Esophagus (tissue), 2 donors: ENCODE measurements around the gene ADAT1. TPM values are rescaled to one million over a fixed set of nuclear protein-coding genes. Genes with fewer than 3 reads are reported as not detected.

Source experiments
- H3K27ac ChIP-seq, 2 donors: one replicate each; pipeline ENCODE4 v1.5.1; 2013; ENCODE audit warnings: low read depth in 2 of 2, mild to moderate bottlenecking in 2 of 2, inconsistent platforms in 1 of 2, low read length in 1 of 2, moderate library complexity in 1 of 2
- H3K27me3 ChIP-seq, 2 donors: one replicate each; pipeline ENCODE4 v1.6.1; 2013; ENCODE audit warnings: low read length in 2 of 2, control low read depth in 1 of 2, mild to moderate bottlenecking in 1 of 2; ENCODE audit not compliant: insufficient read depth in 2 of 2, control insufficient read depth in 1 of 2
- H3K36me3 ChIP-seq, 2 donors: one replicate each; pipeline ENCODE4 v1.6.1; 2013; ENCODE audit warnings: low read length in 1 of 2; ENCODE audit not compliant: control insufficient read depth in 2 of 2, insufficient read depth in 2 of 2
- H3K4me1 ChIP-seq, 2 donors: one replicate each; pipeline ENCODE4 v1.6.1; 2013; ENCODE audit warnings: low read length in 1 of 2; ENCODE audit not compliant: control insufficient read depth in 2 of 2, insufficient read depth in 2 of 2
- H3K4me3 ChIP-seq, 2 donors: one replicate each; pipeline ENCODE4 v1.5.1; 2013; ENCODE audit warnings: low read length in 2 of 2, mild to moderate bottlenecking in 2 of 2, low read depth in 1 of 2, moderate library complexity in 1 of 2
- H3K9me3 ChIP-seq, 2 donors: one replicate each; pipeline ENCODE4 v1.6.1; 2013; ENCODE audit warnings: mild to moderate bottlenecking in 2 of 2, low read depth in 1 of 2, low read length in 1 of 2, moderate library complexity in 1 of 2; ENCODE audit not compliant: control insufficient read depth in 2 of 2, insufficient read depth in 1 of 2
- WGBS, 2 donors: extraction: QIAGEN DNeasy Blood & Tissue Kit; methylation state at CpG; one replicate each; pipeline ENCODE4 v1.1.7; 2013; 5-methylcytosine and 5-hydroxymethylcytosine counted together
- polyA plus RNA-seq, 2 donors: library from polyadenylated mRNA; stranded (reverse); fragments of 200-250 nt; gene quantifications; one replicate each; pipeline ENCODE4 v1.2.3, GENCODE V29; 2013
- donor health status: healthy with polysubstance abuse.
- donor health status: Bipolar disorder and iron deficiency.

Gene ADAT1
- polyA plus RNA-seq, 2 donors, result 8.4 to 10.0 TPM

DNA sequence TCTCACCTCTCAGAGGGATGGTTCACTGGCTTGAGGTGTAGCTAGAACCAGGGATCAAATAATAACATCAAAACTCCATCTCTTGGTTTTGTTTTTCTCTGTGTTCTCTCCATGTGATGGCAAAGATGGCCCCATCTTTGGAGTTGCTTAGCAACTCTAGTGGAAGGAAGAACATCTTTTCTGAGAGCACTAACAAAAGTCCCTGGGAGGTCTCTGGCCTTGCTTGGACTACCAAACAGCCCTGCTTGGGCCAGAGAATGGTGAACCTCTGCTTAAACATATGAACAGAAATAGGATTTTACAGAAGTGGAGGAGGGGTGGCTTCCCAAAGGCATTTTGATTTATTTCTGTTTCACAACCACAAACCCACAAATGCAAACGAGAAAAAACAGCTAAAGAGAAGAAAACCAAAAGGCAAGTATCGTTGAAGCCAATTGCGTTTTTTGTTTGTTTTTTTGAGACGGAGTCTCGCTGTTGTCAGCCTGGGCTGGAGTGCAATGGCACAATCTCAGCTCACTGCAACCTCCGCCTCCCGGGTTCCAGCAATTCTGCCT, 43.7 kb downstream of the ADAT1 start:
- WGBS, 2 donors, result 86 to 87% methylated on average over 7 of the region's 7 CpGs
- Histone ChIP-seq H3K27me3 (no peaks in the 10 kb centered on the region), H3K36me3 (peaks cover 2 to 18% of the 10 kb centered on the region in 2 donors)

GRCh38 chr16:75578725-75579124, 44.4 kb downstream of the ADAT1 start:
- peaks cover 2 to 25% of the 10 kb centered on the region in 2 donors for H3K36me3 ChIP-seq
- WGBS, 2 donors, result 93 to 97% methylated on average over 2 of the region's 2 CpGs
- no peaks in the 10 kb centered on the region for H3K27me3 ChIP-seq
- H3K4me3 ChIP-seq, result no peak overlapping the region
- H3K27ac ChIP-seq, result no peak overlapping the region
- H3K9me3 ChIP-seq, result no peaks in the 10 kb centered on the region
- no peaks in the 10 kb centered on the region for H3K4me1 ChIP-seq

More for the DNA sequence above, 43.7 kb downstream of the ADAT1 start:
- Histone ChIP-seq H3K4me1 (no peaks in the 10 kb centered on the region), H3K4me3 (no peak overlapping the region), H3K27ac (no peak overlapping the region), H3K9me3 (no peaks in the 10 kb centered on the region)

GRCh38 chr16:75578212-75578611, 44.9 kb downstream of the ADAT1 start:
- H3K9me3 ChIP-seq, result no peaks in the 10 kb centered on the region
- H3K27me3 ChIP-seq, result no peaks in the 10 kb centered on the region
- no peaks in the 10 kb centered on the region for H3K4me1 ChIP-seq
- no peak overlapping the region for H3K27ac ChIP-seq
- H3K36me3 ChIP-seq, result peaks cover 6 to 27% of the 10 kb centered on the region in 2 donors
- H3K4me3 ChIP-seq, result no peak overlapping the region
- 87 to 88% methylated on average over 7 of the region's 7 CpGs for WGBS, 2 donors

DNA sequence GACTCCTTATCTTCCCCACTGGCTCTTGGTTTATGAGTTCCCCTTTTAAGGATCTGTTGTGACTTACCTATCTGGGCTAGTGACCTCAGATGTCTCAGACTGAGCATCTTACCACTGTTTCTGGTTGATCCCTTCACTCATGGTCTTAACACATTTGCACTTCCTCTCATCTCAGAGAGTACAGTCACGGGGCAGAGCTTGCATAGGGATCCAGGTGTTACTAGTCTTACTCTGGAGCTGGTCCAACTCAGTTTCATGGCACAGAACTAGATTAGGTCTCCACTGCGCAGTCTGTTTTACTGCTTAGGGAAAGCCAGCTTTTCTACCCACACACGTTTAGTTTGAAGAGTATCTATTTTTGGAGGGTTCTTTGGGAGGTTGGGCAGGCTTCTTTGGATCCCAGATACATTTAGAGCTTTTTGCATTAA, 46.7 kb downstream of the ADAT1 start:
- no peak overlapping the region for H3K4me3 ChIP-seq
- H3K36me3 ChIP-seq, result peaks cover 14 to 27% of the 10 kb centered on the region in 2 donors
- no peaks in the 10 kb centered on the region for H3K9me3 ChIP-seq
- 55 to 63% methylated on average over 3 of the region's 3 CpGs for WGBS, 2 donors
- H3K27me3 ChIP-seq, result no peaks in the 10 kb centered on the region
- no peak overlapping the region for H3K27ac ChIP-seq
- H3K4me1 ChIP-seq, result peaks cover 0 to 2% of the 10 kb centered on the region in 2 donors

DNA sequence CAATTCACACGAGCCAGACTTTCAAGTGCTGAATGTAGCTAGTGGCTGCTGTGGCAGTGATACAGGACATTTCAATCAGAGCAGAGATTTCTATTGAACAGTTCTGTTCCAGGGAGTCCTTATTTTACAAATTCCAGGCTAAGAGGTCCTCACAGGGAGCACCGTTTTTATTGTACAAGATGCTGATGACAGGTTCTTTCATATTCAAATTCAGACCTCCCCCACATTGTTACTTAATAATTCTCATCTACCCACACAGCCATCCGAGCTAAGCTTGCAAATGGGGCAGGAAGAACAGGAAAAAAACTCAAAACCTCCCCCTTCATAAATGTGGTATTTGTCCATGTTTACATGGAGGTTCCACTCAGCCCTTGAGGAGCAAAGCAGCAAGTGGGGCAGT, 47.1 kb downstream of the ADAT1 start:
- H3K9me3 ChIP-seq, result no peaks in the 10 kb centered on the region
- no peak overlapping the region for H3K4me3 ChIP-seq
- H3K27me3 ChIP-seq, result no peaks in the 10 kb centered on the region
- no peak overlapping the region for H3K27ac ChIP-seq
- peaks cover 0 to 2% of the 10 kb centered on the region in 2 donors for H3K4me1 ChIP-seq
- WGBS, 2 donors, result 53 to 59% methylated on average over 3 of the region's 3 CpGs
- peaks cover 14 to 27% of the 10 kb centered on the region in 2 donors for H3K36me3 ChIP-seq

DNA sequence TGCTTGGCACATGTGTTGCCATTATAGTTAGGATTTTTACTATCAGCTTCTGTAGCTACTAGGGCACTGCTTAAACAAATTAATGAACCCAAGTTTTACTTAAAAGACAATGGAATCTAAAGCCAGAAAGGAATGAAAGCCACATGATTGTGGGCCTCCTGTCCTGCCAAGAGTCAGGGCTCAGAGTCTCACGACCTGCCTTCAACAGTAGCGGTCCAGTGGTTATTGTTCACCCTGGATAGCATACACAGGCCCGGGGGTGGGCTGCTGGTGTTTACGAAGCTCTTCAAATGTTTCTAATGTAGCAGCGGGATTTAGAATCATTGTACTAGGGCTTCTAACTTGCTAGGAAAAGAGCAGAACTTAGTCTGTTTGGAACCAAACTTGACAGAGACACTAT, 49.1 kb downstream of the ADAT1 start:
- H3K36me3 ChIP-seq, result peaks cover 23 to 27% of the 10 kb centered on the region in 2 donors
- no peaks in the 10 kb centered on the region for H3K9me3 ChIP-seq
- WGBS, 2 donors, result 85 to 89% methylated on average over 5 of the region's 5 CpGs
- no peaks in the 10 kb centered on the region for H3K27me3 ChIP-seq
- peaks cover 0 to 4% of the 10 kb centered on the region in 2 donors for H3K4me1 ChIP-seq
- no peak overlapping the region for H3K27ac ChIP-seq
- H3K4me3 ChIP-seq, result no peak overlapping the region

- Histone ChIP-seq H3K36me3 (peaks cover 23 to 24% of the 10 kb centered on the region in 2 donors), H3K27ac (no peak overlapping the region), H3K4me1 (peaks cover 0 to 6% of the 10 kb centered on the region in 2 donors), H3K27me3 (no peaks in the 10 kb centered on the region), H3K4me3 (no peak overlapping the region), H3K9me3 (no peaks in the 10 kb centered on the region)
- 76 to 77% methylated on average over 3 of the region's 3 CpGs for WGBS, 2 donors
These were observed 50.1 kb downstream of the ADAT1 start for GRCh38 chr16:75572864-75573542.

DNA sequence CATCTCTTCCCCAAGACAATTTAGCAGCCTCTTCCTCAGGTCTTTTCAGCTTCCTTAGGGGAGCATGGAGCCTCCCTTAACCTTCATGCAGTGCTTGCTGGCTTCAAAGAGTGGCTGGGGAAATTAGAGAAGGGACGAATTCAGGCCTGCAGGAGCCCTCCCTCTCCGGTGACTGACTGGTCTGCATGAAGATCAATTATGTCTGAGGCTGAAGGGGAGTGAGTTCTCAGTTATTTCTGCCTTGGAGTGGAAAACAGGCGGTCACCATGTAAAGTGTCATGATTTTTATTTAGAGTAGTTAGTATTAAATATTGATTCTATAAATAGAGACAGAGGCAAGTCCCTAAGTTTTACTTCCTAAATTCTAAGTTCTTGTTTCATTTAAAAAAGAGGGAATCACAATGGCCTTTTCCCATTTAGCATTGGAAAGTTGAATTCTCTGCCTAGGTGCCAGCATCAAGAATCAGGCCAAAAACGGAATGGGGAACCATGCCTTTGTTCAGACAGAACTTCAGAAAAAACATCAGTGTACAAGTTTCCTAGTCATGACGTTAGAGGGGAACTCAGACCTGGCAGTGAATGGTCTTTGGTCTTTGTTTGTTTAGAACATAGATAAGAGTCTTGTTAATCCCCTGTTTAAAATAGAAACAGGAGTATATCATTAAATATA, 52.5 kb downstream of the ADAT1 start:
- peaks cover 0 to 10% of the 10 kb centered on the region in 2 donors for H3K4me1 ChIP-seq
- no peaks in the 10 kb centered on the region for H3K9me3 ChIP-seq
- no peak overlapping the region for H3K4me3 ChIP-seq
- WGBS, 2 donors, result 67% methylated on average over 5 of the region's 5 CpGs
- H3K27me3 ChIP-seq, result no peaks in the 10 kb centered on the region
- no peak overlapping the region for H3K27ac ChIP-seq
- peaks cover 16 to 21% of the 10 kb centered on the region in 2 donors for H3K36me3 ChIP-seq

- Histone ChIP-seq H3K9me3 (no peaks in the 10 kb centered on the region), H3K27me3 (no peaks in the 10 kb centered on the region), H3K36me3 (peaks cover 0 to 17% of the 10 kb centered on the region in 2 donors), H3K4me3 (no peak overlapping the region), H3K4me1 (peaks cover 0 to 10% of the 10 kb centered on the region in 2 donors), H3K27ac (no peak overlapping the region)
- 84 to 87% methylated on average over 4 of the region's 4 CpGs for WGBS, 2 donors
These were observed 55.2 kb downstream of the ADAT1 start for GRCh38 chr16:75567911-75568310.
